Ishikawa (cell line): ENCODE results near the gene GSAP.

Experiments used
- CREB1 ChIP-seq: IDR thresholded peaks from 2 replicates; pipeline ENCODE4 v1.6.1; 2012; ENCODE audit warnings: low read depth
- EP300 ChIP-seq: IDR thresholded peaks from 2 replicates; pipeline ENCODE4 v1.6.1; 2012; ENCODE audit warnings: borderline replicate concordance
- FOXM1 ChIP-seq: IDR thresholded peaks from 2 replicates; pipeline ENCODE4 v1.6.1; 2012; ENCODE audit warnings: low read depth, borderline replicate concordance
- MAX ChIP-seq: IDR thresholded peaks from 2 replicates; pipeline ENCODE4 v1.6.1; 2012
- NFIC ChIP-seq: IDR thresholded peaks from 2 replicates; pipeline ENCODE4 v1.6.1; 2012
- RAD21 ChIP-seq: IDR thresholded peaks from 2 replicates; pipeline ENCODE4 v1.6.1; 2012; ENCODE audit warnings: low read depth
- TAF1 ChIP-seq: IDR thresholded peaks from 2 replicates; pipeline ENCODE4 v1.6.1; 2012; ENCODE audit warnings: low read depth, mild to moderate bottlenecking
- TCF12 ChIP-seq: IDR thresholded peaks from 2 replicates; pipeline ENCODE4 v1.6.1; 2012; ENCODE audit warnings: low read depth
- USF1 ChIP-seq: IDR thresholded peaks from 2 replicates; pipeline ENCODE4 v1.6.1; 2012
- YY1 ChIP-seq: IDR thresholded peaks from 2 replicates; pipeline ENCODE4 v1.6.1; 2012; ENCODE audit warnings: low read depth

DNA sequence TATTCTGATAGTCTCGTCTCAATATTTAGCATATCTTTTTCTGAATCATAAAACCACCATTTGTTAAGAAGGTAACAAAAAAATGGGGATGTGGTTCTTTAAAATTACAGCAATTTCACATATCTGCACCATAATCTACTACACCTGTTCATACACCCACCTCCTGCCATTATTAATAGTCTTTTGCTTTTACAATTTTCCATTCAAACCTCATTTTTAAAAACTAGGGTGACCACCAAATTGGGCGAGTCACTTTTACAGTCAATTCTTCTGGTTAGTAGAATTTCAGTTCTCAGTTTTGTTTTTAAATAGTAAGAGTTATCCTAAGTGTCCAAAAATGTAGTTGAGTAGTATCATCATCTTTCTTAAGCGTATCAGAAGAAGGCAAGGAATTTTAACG, 48.4 kb upstream of the GSAP start:
- no peak for TF ChIP-seq MAX
- no peak for TF ChIP-seq TCF12
- no peak for TF ChIP-seq TAF1
- no peak for TF ChIP-seq RAD21
- TF ChIP-seq YY1: no peak
- TF ChIP-seq NFIC: no peak
- no peak for TF ChIP-seq USF1
- TF ChIP-seq CREB1: no peak
- TF ChIP-seq EP300: no peak
- no peak for TF ChIP-seq FOXM1
